Brain pericyte (primary cell): ENCODE data around the gene TVP23B.
"Not testable (repeated sequence)": the region's sequence is repeated elsewhere in the genome, so short reads cannot be mapped to it uniquely, and the experiment has no call there.

Experiments
- DNase-seq: peaks from one replicate; pipeline ENCODE4 v3.0.0-alpha.2; 2012; ENCODE audit warnings: low read depth, low spot score

Gene TVP23B

DNA sequence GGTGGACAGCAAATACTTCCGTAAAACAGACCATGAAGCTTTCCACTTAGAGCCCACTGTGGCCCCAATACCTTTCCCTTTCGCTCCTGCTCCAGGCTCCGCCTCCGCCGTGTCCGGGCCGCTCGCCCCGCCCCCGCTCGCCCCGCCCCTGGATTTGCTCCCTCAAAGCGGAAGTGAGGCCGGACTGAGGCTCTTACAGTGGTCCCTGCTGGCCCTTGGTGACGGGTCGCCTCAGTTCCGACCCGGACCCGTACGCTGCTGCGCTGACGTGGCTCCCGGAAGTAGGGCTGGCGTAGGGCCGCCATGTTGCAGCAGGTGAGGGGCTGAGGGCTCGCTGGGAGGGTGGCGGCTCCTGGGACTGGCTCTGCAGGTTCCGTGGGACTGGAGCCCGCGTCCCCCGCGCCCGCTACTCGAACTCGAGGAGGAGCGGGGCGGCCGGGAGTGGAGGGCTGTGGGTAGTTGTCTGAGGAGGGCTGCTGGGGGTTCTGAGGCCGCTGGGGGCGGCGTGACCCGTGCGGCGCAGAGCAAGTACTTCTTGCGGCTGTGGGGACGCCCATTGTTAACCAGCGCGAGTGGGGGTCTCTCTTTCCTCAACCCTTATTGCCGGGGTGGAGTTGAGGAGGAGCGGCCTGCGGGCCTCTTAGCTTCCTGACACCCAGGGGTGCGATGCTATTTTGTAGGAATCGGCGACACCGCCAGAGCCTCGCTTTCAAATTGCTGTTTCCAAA lies at the start of gene TVP23B:
Gene TVP23B, plus strand, starts transcription at position 193 of the 728 bp plus-strand sequence. Its CDS starts 111 bp downstream, at position 304.
- DNase-seq, result peak; percentile 55

DNA sequence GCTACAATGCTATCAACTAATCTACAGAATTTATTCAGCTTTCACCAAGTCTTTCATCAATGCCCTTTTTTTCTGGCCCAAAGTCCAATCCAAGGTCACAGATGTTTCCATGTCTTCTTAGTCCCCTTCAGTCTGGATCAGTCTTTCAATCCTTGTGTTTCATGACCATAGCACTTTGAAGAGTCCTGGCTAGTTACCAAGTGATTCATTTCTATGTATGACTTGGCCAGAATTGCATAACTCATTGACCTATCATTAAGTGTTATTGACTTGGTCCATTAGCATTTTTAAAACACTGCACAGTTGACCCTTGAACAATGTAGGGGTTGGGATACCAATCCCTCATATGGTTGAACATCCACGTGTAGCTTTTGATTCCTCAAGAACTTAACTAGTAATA lies 48.5 kb upstream of the TVP23B start:
- not testable (repeated sequence) for DNase-seq

DNA sequence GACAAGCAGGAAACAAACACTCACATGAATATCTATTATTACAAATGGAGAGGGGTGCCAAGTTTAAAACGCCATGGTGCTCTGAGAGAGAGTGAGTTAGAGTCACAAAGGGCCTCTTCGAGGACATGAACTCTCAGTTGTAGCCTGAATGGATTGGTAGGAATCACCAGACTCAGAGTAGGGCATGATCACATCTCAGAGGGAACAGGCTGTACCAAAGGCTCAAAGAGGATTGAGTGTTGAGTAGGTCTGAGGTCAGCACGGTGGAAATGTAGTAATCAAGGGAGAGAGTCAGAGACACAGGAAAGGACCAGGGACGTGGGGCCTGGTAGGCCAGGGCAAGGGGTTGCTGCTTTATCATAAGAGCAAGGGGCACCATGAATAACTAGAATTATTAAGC lies 47.6 kb upstream of the TVP23B start:
- DNase-seq, result not testable (repeated sequence)

DNA sequence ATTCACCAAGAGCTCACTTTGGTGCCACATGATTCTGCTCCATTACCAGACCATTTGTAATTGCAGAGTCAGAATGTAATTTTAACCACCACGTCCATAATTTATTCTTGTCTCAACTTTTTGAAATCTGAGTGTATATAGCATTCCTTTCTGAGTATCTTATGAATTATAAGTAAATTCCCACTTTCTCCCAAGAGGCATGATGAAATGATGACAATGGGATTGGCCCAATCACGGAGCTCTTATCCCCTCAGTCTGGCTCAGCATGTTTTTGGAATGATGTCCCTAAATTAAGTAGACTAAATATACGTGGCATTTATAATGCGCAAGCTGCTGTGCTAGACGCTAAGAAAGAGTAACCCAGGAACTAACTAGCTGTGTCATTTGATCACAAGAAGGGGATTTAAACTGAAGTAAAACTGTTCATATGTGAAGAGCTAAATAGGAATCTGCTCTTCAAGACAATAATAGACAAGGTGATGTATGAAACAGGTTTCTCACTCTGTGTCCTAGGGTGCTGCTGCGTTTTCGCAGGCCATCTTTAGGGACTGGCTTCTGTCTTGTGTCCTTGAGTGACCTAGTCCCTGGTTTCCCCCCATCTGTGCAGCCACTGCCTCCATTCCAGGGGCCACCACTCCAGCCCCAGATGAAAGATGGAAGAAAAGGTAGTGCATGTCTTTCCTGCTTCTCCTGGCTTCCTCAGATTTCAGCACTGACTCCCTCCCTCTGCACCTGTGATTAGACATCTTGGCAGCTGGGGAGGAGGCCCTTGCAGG lies 41.2 kb upstream of the TVP23B start:
- not testable (repeated sequence) for DNase-seq

DNA sequence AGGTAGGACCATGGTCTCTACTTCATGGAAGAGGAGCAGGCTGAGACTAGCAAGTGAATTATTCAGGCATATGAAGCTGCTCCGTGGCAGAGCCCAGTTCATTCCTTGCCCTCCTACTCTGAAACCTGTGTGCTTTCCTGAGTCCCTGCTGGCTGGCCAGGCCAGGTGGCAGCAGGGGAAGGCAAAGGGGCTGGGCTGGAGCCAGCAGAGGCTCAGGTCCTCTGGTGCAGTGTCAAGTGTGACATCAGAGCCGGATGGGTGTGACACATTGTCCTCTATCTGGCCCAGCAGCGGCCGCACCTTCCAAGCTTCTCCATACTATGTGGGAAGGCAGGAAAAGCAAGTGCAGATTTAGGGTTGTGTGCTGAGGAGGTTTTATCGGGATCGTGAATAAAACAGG lies 39.8 kb upstream of the TVP23B start:
- DNase-seq, result not testable (repeated sequence)

DNA sequence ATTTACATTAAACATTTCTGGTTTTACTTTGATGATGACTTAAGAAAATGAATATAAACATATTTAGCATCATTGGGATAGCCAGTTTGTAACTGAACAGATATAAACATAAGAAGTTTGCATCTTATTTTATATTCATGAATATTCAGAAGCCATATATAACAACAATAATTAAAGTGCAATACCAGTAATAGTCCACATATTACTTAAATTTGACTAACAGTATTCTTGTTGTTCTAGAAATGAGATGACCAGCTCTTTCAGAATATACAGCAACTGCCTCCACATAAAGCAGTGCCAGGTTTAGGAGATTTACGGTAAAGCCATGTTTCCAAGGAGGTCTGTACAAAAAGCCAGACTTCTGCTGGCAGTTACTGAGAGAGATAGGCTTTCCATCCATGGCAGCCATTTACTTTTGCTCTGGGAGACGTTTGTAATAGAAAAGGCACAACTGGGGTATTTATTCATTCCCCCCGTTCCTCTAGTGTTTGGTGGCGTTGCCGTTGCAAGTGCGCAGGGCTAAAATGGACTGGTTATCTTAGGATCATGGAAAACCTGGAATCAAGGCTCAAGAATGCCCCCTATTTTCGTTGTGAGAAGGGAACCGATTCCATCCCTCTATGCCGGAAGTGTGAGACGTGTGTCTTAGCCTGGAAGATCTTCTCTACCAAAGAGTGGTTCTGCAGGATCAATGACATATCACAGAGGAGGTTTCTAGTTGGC lies 37.1 kb upstream of the TVP23B start, which contains the start of gene FBXW10:
Gene FBXW10, plus strand, starts transcription at position 356 of the 723 bp plus-strand sequence. Its CDS starts 191 bp downstream, at position 547.
- DNase-seq, result not testable (repeated sequence)

DNA sequence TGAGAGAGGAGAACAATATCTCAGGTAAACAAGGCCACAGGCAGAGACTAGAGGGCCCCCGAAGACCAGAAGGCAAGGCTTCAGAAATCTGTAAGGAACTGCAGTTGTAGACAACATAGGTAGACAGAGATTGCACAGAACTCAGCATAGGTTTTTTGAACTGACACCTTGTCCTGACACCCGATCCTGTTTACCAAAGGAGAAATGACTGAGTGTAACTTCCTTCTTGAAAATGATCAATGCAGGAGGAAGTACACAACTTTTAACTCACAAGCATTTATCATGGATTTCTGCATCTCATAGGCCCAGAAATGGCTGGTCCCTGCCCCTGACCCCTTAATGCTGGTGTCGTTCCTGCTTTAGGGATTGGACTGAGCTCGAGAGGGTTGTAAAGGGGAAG lies 36.3 kb upstream of the TVP23B start:
- DNase-seq, result not testable (repeated sequence)

DNA sequence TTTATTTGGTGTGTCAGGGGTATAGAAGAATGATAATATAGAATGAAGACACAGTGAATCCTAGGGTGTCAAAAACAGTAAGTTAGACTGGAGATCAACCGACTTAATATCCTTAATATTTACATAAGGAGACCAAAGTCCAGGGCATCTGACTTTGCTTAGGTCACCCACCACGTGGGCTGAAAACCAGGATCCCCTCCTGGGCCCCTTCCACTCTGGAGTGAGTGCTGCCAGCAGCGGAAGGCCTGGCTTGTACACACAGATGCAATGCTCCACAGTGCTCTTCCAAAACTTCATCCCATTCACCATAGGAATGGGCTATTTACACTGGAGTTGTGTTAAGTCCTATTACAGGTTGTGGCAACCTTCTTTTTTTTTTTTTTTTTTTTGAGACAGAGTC lies 34.4 kb upstream of the TVP23B start:
- not testable (repeated sequence) for DNase-seq

DNA sequence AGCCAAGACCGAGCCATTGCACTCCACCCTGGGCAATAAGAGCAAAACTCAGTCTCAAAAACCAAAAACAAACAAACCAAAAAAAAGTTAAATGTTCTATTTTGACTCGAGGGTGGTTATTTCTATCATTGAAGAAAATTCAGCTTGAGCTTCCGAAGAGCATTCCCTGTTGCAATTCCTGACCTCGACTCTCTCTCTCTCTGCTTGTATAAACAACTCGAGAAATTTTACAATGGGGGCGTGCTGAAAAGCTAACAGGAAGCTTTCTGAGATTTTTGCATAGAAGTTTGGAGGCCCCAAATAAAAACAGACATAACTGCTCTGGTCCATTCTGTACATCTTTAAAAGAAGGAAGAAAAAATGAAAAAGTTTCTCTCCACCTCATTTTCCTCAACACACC lies 33.5 kb upstream of the TVP23B start:
- DNase-seq, result not testable (repeated sequence)

DNA sequence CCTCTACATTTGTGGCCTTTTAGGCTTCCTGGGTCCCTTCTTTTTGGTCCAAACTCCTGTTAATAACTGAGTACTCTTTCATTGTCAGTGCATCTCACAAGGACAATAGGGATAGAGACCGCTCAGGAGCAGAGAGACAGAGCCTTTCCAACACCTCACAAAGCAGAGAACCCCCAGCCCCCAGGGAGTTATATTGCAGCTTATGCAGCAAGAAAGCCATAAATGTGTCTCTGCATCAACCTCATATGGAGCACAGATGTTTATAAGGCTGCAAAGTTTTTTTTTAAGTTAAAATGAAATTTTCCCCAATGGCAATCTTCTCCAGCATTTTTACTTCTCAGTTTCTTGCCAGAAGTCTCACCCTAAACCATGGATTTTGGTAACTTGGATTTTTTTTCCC lies 30.7 kb upstream of the TVP23B start:
- not testable (repeated sequence) for DNase-seq

DNA sequence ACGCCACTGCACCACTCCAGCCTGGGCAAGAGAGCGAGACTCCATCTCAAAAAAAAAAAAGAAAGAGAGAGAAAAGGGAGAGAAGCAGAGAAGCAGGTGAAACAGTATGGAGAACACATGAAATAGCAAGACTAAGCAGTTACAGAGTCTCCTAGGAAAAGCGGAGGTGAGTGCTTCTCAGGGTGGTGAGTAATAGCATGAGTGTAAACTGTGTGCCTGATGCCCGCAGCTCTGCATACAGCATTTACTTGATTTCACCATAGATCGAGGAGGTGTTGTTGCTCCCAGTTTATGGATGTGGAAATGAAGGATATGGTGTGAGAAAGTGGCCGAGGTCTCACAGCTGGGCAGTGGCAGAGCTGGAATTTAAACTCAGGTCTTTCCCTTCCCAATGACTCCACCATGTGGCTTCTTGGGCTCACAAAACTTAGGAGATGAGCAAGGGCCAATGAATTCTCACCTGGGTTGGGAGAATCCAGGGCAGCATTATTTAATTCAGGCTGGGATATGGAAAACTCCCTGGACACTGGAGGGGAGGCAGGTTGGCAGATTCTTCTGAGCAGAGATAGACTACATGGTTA lies 27.1 kb upstream of the TVP23B start:
- not testable (repeated sequence) for DNase-seq

DNA sequence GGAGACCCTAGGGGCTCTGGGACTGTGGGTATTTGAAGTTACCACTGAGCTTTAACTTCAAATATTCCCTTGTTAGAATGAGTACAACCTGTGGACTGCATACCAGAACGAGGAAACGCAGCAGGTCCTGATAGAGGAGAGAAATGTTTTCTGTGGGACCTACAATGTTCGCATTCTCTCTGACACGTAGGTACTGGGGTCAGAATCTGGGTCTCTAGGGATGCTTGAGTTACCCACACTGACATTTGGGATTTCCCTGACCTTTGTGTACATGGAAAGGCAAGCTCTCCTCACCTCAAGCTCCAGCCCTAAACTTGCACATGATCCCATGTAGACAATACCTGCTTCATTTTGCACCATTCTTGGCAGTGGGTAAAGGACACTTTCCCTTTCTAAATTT lies 25.0 kb upstream of the TVP23B start:
- not testable (repeated sequence) for DNase-seq

DNA sequence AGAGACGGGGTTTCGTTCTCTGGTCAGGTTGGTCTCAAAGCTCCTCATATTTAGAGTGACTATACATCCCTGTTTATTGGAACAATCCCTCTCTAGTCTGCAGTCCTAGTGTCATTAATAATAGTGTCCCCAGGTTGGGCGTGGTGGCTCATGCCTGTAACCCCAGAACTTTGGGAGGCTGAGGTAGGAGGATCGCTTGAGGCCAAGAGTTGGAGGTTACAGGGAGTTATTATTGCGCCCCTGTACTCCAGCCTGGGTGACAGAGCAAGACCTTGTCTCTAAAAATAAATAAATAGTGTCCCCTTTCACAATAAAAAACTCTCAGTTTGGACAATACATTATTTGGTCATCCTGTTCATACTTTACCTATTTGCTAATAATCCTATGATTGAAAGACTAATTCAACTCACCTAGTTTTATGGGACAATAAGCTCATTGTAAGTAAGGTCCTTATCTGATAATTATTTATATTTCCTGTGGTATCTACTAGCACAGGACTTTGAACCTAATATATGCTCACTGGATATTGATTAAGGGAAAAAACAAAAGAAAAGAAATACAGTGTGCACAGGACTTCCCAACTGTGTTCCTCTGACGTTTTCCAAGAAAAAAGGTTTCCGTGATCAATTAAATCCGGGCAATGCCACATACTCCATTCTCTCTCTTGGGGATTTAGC lies 23.5 kb upstream of the TVP23B start:
- not testable (repeated sequence) for DNase-seq

DNA sequence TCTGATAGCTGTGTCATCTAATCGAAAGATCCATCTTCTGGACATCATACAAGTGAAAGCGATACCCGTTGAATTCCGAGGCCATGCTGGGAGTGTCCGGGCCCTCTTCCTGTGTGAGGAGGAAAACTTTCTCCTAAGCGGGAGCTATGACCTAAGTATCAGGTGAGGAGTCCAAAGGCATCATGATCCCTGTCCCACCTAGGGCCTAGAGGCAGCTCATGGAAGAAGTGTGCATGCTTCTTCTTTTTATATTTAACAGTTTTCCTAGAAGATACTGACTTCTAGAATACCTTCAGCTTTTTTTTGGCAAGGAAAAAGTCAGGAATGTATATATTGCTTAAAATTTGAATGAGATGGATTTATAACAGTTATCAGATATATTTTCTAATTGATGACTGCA lies 22.6 kb upstream of the TVP23B start:
- not testable (repeated sequence) for DNase-seq

DNA sequence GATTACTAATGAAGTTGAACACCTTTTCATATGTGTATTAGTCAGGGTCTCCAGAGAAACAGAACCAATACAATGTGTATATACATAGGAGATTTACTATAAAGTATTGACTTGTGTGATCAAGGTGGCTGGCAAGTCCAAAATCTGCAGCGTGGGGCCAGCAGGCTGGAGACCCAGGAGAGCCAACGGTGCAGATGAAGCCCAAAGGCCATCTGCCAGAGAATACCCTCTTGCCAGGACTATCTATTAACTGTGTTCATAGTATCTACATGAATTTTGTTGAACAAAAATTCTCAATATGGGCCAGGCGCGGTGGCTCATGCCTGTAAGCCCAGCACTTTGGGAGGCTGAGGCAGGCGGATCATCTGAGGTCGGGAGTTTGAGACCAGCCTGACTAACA lies 20.8 kb upstream of the TVP23B start:
- DNase-seq, result not testable (repeated sequence)

DNA sequence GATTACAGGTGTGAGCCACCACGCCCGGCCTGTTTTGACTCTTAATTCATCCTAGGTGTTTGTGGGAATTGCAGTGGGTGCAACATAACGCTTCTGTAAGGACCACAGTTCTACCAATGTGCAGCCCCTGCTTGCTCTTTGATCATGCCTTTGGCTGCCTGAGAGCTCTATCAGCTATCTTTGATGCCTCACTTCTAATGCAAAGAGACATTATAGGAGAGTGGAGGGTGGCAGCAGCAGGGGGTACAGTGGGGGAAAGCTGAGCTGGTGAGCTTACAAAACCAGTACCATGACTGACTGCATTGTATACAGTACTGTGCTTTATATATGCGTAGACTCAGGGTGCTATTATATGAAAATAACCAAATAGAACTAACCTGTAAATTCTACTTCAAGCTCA lies 10.4 kb upstream of the TVP23B start:
- DNase-seq, result not testable (repeated sequence)

DNA sequence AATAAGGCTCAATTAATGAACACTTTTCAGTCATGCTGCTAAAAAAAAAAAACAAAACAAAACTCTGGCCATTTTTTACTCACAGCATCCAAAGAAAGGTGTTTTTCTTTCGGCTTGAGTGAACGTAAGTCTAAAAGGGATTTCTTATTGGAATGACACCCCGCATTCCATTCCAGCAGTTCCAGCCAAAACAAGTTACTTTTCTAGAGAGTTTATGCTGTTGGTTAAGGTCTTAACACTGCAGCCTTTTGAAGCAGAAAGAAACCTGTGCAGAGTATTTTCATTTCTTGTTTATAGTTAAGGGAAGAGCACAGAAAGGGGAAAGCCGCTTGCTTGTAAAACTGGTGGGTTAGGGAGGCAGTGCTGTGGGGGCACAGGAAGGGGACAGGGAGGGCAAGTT lies 9.9 kb upstream of the TVP23B start:
- DNase-seq, result not testable (repeated sequence)

DNA sequence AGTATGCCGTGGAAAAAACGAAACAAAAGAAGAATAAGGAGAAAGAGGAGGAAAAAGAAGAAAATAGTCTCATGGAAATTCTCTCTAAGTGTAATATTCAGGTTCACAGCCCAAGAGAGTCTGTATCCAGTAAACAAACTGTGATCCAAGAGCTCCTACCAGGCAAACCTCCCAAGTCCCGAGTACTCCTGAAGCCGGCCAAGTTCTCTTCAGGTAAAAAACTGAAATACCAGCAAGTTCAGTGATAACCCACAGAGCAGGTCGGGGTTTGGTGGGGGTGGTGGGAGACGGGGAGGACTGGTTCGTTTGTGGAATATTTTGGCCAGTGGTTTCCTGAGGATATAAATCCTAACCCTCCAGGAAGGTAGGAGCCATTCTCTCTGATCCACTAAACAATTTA lies 8.5 kb upstream of the TVP23B start:
- no peak for DNase-seq

DNA sequence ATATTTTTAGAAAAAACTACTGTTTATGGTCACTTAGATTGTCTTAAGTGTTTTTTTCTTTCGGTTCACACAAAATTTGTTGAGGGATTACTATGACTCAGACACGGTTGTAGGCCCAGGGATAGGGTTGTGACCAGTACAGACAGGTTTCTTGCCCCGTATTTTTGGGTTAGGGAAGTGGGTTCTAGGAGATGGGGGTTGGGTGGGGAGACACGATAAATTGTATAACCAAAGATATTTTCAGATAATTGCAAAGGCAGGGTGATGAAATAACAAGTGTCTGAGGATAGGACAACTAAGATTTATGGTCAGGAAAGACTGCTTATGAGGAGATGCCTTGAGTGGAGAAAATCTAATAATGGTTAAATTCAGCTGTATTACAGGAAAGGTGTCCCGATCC lies 822 bp downstream of the TVP23B start:
- DNase-seq, result not testable (repeated sequence)

DNA sequence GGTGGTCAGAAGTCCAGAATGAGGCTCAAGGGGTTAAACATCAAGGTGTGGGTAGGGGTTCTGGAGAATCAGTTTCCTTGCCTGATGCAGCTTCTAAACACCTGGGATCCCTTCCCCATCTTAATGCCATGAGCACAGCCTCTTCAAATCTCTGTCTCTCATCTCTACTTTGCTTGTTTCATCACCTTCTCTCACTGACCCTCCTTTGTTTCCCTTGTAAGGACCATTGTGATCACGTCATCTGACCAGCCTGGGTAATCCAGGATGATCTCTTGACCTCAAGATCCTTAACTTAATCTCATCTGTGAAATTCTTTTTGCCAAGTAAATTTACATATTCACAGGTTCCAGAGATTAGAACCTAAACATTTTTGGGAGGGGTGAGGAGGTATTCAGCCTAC lies 5.0 kb downstream of the TVP23B start:
- DNase-seq, result not testable (repeated sequence)

DNA sequence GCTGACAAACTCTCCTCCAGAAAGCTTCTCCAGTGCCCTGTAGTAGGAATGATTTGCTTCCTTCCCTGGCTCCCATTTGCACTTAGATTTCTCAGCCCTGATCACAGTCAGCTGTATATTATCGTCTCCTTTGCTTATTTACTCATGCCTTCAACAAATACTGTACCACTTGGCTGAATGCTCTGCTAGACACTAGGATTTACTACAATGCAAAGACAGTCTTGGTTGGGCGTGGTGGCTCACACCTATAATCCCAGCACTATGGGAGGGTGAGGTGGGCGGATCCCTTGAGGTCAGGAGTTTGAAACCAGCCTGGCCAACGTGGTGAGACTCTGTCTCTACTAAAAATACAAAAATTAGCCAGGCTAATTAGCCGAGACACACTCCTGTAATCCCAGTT lies 5.9 kb downstream of the TVP23B start:
- not testable (repeated sequence) for DNase-seq
